ENCODE data around the gene ATG4A.

The ATG4A gene

GRCh38 chrX:108091264-108091877, at the start of gene ATG4A, which contains the start of gene PSMD10:
Gene ATG4A, plus strand, starts transcription at chrX:108091778. Its CDS starts 49 bp downstream, at chrX:108091827.
Gene PSMD10, minus strand, starts transcription at chrX:108091542. Its CDS starts 22 bp downstream, at chrX:108091520.
- peak; percentile 78 for DNase-seq (ENCODE audit: low read depth)

- no peak for DNase-seq (ENCODE audit: low read depth)
Observed at GRCh38 chrX:108044554-108045256, 46.9 kb upstream of the ATG4A start, which contains the start of gene VSIG1. Gene VSIG1, plus strand, starts transcription at chrX:108045065. Its CDS starts 66 bp downstream, at chrX:108045131.

- no peak for DNase-seq (ENCODE audit: low read depth)
Observed at GRCh38 chrX:108049649-108050048, 41.9 kb upstream of the ATG4A start.

GRCh38 chrX:108053218-108053617, 38.4 kb upstream of the ATG4A start:
- no peak for DNase-seq (ENCODE audit: low read depth)

- no peak for DNase-seq (ENCODE audit: low read depth)
Observed at GRCh38 chrX:108055546-108055945, 36.0 kb upstream of the ATG4A start.

- no peak for DNase-seq (ENCODE audit: low read depth)
Observed at GRCh38 chrX:108059801-108060200, 31.8 kb upstream of the ATG4A start.

GRCh38 chrX:108064001-108064400, 27.6 kb upstream of the ATG4A start:
- DNase-seq (ENCODE audit: low read depth) = no peak

- DNase-seq (ENCODE audit: low read depth) = no peak
Observed at GRCh38 chrX:108064613-108065012, 27.0 kb upstream of the ATG4A start.

GRCh38 chrX:108068121-108068520, 23.5 kb upstream of the ATG4A start:
- no peak for DNase-seq (ENCODE audit: low read depth)

- DNase-seq (ENCODE audit: low read depth) = no peak
Observed at GRCh38 chrX:108070891-108071290, 20.7 kb upstream of the ATG4A start.

- DNase-seq (ENCODE audit: low read depth) = no peak
Observed at GRCh38 chrX:108071578-108071977, 20.0 kb upstream of the ATG4A start.

- DNase-seq (ENCODE audit: low read depth) = no peak
Observed at GRCh38 chrX:108072746-108073145, 18.8 kb upstream of the ATG4A start.

GRCh38 chrX:108081110-108081509, 10.5 kb upstream of the ATG4A start:
- DNase-seq (ENCODE audit: low read depth) = no peak

GRCh38 chrX:108087792-108088191, 3.8 kb upstream of the ATG4A start:
- DNase-seq (ENCODE audit: low read depth) = no peak

- no peak for DNase-seq (ENCODE audit: low read depth)
Observed at GRCh38 chrX:108088511-108088910, 3.1 kb upstream of the ATG4A start.

- no peak for DNase-seq (ENCODE audit: low read depth)
Observed at GRCh38 chrX:108090491-108091263, 901 bp upstream of the ATG4A start.

- no peak for DNase-seq (ENCODE audit: low read depth)
Observed at GRCh38 chrX:108091878-108092291, 307 bp downstream of the ATG4A start.

GRCh38 chrX:108097380-108097779, 5.8 kb downstream of the ATG4A start:
- no peak for DNase-seq (ENCODE audit: low read depth)

GRCh38 chrX:108105473-108105872, 13.9 kb downstream of the ATG4A start:
- DNase-seq (ENCODE audit: low read depth) = no peak

- no peak for DNase-seq (ENCODE audit: low read depth)
Observed at GRCh38 chrX:108114541-108114940, 23.0 kb downstream of the ATG4A start.

GRCh38 chrX:108117988-108118387, 26.4 kb downstream of the ATG4A start:
- DNase-seq (ENCODE audit: low read depth) = no peak

GRCh38 chrX:108121291-108121690, 29.7 kb downstream of the ATG4A start:
- no peak for DNase-seq (ENCODE audit: low read depth)

- DNase-seq (ENCODE audit: low read depth) = no peak
Observed at GRCh38 chrX:108122748-108123147, 31.2 kb downstream of the ATG4A start.

Measured in activated T-helper 9 cell treated with anti-CD3 and anti-CD28 coated beads, Interleukin-2, amount 50 U/mL, for 16 hours (primary cell).